Hindlimb muscle (tissue), 1 donor: Measurements from ENCODE around the gene RAPGEF6. TPM values are rescaled to one million over a fixed set of nuclear protein-coding genes. Genes with fewer than 3 reads are reported as not detected.

Experiments used
- DNase-seq: peaks from one replicate; pipeline ENCODE4 v3.0.0-alpha.2; 2013
- polyA plus RNA-seq: library from polyadenylated mRNA; unstranded; fragments of 120-200 nt; gene quantifications from one replicate; pipeline ENCODE4 v1.2.1, GENCODE V29; 2013; ENCODE audit not compliant: insufficient read length

RAPGEF6 gene
- polyA plus RNA-seq, 1 donor = 10.0 TPM

GRCh38 chr5:131536850-131537448, 98.1 kb downstream of the RAPGEF6 start:
- no peak for DNase-seq

- no peak for DNase-seq
These were observed 98.7 kb downstream of the RAPGEF6 start for GRCh38 chr5:131536211-131536826.

- no peak for DNase-seq
These were observed 100.1 kb downstream of the RAPGEF6 start for GRCh38 chr5:131534974-131535373.

- no peak for DNase-seq
These were observed 101.2 kb downstream of the RAPGEF6 start for GRCh38 chr5:131533836-131534235.

- no peak for DNase-seq
These were observed 102.9 kb downstream of the RAPGEF6 start for GRCh38 chr5:131532031-131532640.

GRCh38 chr5:131530706-131531331, 104.2 kb downstream of the RAPGEF6 start:
- DNase-seq = no peak

- DNase-seq = no peak
These were observed 106.3 kb downstream of the RAPGEF6 start for GRCh38 chr5:131528682-131529081.

- DNase-seq = no peak
These were observed 109.2 kb downstream of the RAPGEF6 start for GRCh38 chr5:131525805-131526204.

- DNase-seq = no peak
These were observed 110.6 kb downstream of the RAPGEF6 start for GRCh38 chr5:131524431-131524830.

- no peak for DNase-seq
These were observed 111.4 kb downstream of the RAPGEF6 start for GRCh38 chr5:131523500-131524185.

- no peak for DNase-seq
These were observed 113.8 kb downstream of the RAPGEF6 start for GRCh38 chr5:131521252-131521651.

GRCh38 chr5:131515348-131515747, 119.7 kb downstream of the RAPGEF6 start:
- no peak for DNase-seq

GRCh38 chr5:131514316-131515283, 120.4 kb downstream of the RAPGEF6 start:
- DNase-seq = no peak

- no peak for DNase-seq
These were observed 121.2 kb downstream of the RAPGEF6 start for GRCh38 chr5:131513780-131514179.

GRCh38 chr5:131511934-131512333, 123.1 kb downstream of the RAPGEF6 start:
- DNase-seq = no peak

- no peak for DNase-seq
These were observed 125.2 kb downstream of the RAPGEF6 start for GRCh38 chr5:131509801-131510200.

- DNase-seq = no peak
These were observed 129.7 kb downstream of the RAPGEF6 start for GRCh38 chr5:131505237-131505908.

- no peak for DNase-seq
These were observed 138.7 kb downstream of the RAPGEF6 start for GRCh38 chr5:131496400-131496713.

GRCh38 chr5:131495536-131496399, 139.3 kb downstream of the RAPGEF6 start:
- no peak for DNase-seq

- no peak for DNase-seq
These were observed 143.3 kb downstream of the RAPGEF6 start for GRCh38 chr5:131491749-131492148.
